T-helper 22 cell (primary cell): ENCODE data around the gene PRCC.
A peak's percentile ranks its signal among the peaks of the same experiment; 100 is the strongest.

Experiments
- DNase-seq: peaks from one replicate; pipeline ENCODE4 v3.0.0-alpha.2; 2020; ENCODE audit warnings: low read depth

PRCC gene

DNA sequence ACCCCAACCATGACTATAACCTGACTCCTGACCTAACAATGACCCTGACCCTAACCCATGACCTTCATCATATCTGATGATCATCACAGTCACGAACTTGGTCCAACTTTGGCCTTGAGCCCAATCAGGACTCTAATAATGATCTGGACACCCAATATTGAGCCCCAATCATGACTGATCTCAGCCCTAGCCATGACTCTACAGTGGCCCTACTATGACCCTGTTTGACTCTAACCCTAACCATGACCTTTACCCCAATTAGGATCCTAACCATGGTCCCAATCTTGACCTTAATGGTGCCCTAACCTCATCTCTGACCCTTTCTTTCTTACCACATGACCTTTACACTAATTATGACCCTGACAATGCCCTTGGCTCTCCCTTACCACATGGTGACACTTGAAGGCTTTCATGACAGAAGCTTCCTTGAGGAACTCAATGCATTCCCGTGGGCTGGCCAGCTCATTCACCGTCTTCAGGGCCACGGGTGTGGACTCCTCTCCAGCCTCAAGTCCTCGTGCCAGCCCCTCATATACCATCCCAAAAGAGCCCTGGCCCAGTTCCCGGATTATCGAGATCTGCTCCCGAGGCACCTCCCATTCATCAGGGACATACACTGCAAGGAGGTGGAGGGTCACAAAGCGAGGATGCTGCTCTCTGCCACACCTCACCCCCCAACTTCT lies 75.4 kb downstream of the PRCC start:
- no peak for DNase-seq

DNA sequence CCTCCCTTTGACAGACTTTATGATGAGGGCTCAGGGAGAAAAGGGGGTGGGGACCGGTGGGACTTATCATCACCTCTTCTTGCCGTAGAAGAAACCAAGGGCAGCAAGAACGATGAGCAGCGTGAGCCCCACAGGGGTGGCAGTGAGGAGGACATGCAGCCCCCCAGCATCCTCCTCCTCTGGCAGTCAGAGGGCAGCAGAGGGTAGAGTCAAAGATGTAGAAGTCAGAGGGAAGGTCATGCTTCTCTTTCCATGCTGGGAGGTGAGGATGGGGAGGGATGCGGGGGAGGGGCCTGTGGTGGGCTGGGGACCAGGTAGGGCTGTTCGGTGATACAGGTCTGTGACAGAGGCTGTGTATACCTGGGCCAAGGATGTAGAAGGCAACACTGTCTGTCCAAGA lies 76.8 kb downstream of the PRCC start:
- no peak for DNase-seq

DNA sequence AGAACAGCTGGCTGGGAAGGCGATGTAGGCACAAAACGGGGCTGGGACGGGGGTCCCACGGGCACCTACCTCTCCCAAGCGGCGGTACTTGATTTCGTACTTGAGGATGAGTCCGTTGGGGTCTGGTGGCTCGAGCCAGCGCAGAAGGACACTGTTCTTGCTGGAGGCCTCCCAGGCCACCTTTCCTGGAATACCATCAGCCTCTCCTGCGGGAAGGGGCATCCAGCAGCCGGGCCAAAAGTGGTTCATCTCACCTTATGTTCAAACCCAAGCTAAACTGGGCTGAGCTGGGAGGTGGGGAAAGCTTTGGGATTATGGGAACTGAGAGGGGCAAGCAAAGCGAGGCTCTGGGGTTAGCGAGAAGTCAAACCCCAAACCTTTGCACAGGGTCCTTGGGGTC lies 77.3 kb downstream of the PRCC start:
- no peak for DNase-seq

DNA sequence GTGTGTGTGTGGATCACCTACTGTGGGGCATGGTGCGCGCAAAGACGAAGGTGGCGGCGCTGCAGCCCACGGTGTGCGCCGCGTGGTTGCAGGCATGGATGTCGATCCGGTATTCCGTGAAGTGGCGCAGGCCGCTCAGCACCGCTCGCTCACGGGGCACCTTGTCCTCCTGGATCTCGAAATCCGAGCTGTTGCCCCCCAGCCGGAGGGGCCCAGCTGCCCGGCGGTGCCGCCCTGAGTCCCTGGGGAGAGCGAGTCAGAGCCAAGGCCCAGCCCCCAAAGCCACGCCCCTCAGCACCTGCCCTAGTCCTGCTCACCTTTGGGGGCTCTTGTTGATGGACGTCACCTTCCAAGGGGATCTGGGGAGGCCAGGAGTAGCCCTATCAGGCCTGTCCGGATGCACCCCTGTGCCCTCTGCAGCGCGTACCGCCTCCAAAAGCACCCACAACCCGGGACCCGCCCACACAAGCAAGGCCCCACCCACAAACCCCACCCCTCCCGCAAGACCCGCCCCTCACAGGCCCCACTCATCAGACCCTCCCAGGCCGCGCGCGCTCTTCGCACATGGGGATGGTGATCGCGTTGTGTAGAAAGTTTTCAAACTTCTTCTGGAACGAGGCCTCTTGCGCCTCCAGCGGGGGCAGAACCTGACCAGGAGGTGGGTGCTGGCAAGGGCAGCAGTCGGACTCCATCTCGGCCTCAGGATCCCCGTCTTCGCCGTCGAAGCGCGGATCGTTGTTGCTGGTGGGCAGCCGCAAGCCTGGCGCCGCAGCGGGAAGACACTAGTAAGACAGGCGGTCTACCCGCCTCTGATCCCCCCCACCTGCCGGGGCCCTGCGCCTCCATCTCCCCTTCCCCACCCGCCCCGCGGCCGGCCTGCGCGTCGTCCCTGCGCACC lies 78.0 kb downstream of the PRCC start:
- no peak for DNase-seq

DNA sequence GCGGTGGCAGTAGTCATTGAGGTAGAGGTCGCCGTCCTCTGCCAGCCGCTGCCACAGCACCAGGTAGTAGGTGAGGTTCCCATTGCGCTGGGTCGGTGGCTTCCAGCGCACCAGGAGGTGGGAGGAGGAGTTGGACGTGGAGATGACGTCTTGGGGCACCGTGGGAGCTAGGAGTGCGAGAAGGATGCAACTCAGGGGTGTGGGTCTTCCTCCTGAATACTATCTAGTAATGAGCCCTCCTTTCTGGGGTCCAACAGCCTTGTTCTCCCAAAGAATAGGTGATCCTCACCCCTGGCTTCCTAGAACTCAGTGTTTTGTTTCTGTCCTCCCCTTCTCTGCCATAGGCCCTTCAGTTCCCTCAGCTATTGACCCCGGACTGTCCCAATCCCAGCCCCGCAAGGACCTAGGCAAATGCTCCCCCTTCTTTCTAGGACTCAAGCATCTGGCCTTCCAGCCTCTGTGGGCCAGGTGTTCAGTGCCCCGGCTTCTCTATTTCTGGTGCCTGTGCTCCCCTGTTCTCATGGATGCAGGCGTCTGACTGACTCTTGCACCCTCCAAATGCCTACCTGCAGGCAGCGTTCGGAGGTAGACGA lies 78.7 kb downstream of the PRCC start:
- no peak for DNase-seq

DNA sequence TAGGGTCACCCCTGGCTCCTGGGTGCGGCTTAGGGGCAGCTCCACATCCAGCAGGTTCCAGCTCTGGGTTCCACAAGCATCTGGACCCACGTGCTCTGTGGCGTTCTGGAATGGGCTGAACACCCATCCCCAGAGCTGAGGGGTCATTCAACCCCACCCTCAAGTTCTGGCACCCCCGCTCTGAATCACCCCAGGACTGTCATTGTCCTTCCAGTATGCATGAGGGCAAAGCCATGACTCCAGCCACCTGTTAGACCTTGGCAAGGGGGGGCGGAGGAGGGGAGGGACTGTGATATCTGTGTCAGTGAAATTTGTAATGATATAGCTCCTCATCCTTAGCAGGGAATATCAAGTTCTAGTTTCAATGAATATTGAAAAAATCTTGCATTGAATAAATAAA lies 79.3 kb downstream of the PRCC start:
- DNase-seq = no peak

DNA sequence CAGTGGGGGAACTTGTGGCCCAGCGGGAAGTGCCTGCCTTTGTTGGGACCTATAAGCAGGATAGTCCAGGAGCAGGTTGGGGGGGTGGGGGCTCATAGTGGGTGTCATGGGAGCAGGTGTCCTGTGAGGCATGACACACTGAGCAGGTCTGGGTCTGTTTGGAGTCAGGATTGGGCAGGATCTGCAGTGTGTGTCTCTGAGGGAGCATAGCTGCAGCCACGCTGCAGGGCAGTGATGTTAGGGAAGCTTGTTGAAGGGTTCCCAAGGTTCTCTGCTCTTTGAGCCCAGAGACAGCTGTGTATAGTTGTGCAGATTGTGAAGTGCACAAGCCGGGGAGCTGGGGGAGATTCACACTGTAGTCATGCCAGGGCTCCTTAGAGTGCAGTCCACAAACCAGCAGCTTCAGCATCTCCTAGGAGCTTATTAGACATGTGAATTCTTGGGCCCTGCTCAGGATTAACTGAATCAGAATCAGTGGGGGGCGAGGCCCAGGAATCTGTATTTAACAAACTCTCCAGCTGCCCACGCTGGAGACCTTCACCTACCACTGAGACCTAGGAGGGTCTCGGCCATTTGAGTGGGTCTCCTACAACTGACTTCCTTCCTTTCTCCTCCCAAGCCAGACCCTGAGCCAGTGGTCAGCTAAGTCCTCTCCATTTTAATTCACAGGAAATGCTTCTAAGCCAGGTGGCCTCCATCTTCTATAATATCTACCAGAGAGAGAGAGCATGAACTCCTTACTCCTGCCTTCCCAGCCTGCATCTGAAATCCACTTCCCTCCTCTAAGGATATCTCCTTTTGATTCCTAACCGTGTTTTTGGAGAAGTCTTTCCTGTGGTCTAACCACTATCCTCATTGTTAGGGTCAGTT lies 80.5 kb downstream of the PRCC start:
- DNase-seq = no peak

DNA sequence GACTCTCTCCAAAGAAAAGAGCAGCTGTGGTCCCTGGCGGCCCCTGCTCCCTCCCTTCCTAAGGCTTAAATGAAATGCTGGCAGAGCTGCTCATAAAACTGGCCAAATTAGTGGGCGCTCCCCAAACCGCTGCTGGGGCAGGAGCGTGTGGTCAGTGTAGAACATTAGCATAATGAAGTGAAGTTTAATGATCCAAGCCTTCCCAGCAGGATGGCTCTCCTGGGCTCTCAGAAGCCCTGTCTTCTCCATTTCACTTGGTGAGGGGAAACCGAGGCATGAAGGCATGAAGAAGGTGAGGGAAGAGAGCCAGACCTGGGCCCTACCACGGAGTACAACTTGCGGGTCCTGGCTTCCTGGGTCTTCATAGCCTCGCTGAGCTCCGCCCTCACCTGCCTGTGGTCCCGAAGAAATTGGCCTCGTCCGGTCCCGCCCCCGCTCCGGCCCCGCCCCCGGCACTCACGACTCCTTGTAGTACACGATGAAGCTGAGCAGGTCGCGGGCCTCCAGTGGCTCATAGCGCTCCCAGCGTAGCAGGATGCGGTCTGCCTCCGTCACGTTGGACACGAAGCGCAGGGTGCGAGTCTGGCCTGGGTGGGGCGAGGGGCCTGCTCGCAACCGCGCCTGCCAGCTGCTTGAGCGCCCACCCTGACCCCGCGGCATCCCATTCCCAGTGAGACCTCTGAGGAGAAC lies 81.3 kb downstream of the PRCC start:
- peak; percentile 48 for DNase-seq

DNA sequence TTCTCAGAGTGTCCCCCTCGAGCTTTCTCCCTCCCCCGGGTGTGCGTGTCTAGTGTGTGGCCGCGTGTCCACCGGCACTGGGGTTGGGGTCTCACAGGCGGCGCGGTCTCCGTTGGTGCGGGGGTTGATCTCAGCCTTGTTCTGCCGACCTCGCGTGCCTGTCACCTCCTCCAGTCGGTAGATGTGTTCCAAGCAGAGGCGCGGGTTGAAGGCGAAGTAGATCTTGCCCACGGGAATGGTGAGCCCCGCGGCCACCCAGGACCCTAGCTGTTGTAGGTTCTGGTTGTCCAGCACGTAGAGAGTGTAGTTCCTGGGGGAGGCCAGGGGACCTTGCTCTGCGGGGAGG lies 81.8 kb downstream of the PRCC start:
- no peak for DNase-seq
